ENCODE measurements around the gene CHCHD3.
"Not testable (repeated sequence)": the region's sequence is repeated elsewhere in the genome, so short reads cannot be mapped to it uniquely, and the experiment has no call there.

CHCHD3 gene

DNA sequence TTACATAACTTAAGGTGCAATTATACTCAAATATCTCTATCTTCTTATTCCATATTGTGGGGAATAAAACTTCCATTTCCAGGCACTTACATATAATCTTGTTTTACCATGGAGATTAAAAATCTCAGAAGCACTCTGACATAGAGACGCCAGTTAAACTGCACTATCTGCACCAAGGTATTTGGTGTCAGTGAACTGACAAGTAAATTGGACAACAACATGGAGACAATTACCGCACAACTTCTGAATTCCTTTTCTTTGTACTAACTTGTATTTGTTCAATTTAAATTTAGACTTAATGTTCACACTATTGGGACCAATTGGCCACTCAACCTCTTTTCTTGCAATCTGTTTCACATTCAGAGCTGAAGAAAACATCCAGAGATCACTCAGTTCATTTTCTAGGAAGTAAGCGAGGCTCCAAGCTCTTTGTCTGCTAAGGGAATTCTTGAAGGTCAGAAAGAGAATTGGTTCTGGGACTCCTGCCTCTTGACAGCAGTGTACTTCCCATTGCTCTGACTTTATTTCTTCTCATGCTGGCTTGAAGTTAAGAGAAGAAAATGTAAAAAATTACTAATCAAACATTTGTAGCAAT is 184.7 kb downstream of the CHCHD3 start:
- DNase-seq: no peak

DNA sequence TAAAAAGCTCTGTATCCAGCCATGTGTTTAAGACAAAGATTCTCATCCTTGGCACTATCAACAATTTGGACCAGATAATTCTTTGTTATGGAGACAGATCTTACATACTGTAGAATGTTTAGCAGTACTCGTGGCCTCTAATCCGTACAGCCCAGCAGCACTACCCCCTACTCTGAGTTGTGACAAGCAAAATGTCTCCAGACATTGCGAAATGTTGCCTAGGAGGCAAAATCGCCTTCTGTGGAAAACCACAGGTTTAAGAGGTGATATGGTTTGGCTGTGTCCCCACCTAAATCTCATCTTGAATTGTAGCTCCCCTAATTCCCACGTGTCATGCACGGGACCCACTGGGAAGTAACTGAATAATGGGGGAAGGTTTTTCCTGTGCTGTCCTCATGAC is 186.7 kb downstream of the CHCHD3 start:
- no peak for DNase-seq

DNA sequence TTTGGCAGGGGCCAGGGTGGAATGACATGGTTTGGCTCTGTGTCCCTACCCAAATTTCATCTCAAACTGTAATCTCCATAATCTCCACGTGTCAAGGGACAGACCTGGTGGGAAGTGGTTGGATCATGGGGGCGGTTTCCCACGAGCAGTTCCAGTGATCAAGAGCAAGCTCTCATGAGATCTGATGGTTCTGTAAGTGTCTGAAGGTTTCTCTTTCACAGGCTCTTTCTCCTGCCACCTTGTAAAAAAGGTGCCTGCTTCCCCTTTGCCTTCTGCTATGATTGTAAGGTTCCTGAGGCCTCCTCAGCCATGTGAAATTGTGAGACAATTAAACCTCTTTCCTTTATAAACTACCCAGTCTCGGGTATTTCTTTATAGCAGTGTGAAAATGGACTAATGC is 188.3 kb downstream of the CHCHD3 start:
- DNase-seq: no peak

DNA sequence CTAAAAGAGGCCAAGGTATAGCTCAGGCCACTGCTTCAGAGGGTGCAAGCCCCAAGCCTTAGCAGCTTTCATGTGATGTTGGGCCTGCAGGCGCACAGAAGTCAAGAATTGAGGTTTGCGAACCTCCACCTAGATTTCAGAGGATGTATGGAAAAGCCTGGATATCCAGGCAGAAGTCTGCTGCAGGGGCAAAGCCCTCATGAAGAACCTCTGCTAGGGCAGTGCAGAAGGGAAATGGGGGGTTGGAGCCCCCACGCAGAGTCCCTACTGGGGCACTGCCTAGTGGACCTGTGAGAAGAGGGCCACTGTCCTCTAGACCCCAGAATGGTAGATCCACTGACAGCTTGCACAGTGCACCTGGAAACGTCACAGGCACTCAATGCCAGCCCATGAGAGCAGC is 189.1 kb downstream of the CHCHD3 start:
- not testable (repeated sequence) for DNase-seq

DNA sequence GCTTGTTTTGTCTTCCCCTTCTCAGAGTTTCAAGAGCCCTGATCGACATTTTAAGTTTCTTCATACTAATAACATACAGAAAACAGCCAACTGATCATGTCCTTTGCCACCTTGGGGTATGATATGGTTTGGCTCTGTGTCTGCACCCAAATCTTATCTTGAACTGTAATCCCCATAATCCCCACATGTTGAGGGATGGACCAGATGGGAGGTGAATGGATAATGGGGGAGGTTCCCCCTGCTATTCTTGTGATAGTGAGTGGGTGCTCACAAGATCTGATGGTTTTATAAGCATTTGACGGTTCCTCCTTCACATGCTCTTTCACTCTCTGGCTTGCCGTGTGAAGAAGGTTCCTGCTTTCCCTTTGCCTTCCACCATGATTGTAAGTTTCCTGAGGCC is 190.3 kb downstream of the CHCHD3 start:
- no peak for DNase-seq

DNA sequence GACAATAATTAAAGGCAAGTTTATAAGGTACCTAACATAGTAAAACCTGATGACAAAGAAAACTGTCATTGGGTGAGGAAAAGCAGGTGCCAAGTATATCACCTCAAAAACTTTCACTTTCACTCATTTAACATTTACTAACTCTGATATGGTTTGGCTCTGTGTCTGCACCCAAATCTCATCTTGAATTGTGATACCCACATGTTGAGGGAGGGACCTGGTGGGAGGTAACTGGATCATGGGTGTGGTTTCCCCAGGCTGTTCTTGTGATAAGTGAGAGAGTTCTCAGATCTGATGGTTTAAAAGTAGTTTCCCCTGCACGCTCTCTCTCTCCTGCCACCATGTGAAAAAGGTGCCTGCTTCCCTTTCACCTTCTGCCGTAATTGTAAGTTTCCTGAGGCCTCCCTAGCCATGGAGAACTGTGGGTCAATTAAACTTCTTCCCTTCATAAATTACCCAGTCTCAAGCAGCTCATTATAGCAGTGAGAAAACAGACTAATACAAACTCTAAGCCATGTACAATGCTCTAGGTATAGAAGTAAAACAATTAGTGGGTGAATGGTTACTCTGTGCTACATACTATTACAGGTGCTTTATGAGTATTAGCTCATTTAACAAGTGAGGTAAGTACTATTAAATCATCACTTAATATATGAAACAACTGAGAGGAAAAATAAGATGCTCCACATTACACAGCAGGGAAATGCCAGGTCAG is 199.0 kb downstream of the CHCHD3 start:
- DNase-seq: no peak

DNA sequence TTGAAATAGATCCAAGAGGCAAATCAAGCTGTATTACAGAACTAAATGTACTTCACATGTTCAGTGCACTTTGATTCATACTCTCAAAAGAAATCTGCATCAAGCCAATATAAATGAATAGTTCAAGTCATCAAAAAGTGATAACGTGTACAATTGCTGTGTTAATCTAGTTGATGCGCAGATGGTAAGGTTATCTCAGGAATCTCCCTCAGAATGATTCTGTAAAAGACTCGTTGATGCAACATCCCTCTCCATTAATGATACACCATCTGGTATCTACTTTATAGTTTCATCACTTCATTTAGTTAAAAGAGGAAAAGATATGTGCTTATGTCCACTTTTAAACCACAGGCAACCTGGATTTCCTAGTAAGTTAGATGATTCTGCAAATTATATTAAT is 200.6 kb downstream of the CHCHD3 start:
- no peak for DNase-seq

DNA sequence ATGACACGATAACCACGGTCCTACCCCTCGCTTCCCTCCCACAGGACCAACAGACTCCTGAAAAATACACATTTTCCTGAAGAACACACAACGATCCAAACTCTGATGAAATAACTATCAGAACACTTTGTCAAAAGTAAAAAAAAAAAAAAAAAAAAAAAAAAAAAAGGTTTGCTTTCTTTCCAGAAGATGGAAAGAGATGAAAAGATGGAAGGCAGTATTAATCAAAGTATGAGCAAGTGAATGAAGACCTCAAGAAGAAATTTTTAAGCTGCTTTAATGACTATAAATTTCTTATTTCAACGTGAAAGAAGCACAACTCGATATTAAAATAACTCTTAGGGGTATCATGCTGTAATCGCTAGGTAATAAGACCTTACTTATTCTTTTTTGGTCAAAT is 202.3 kb downstream of the CHCHD3 start:
- no peak for DNase-seq

DNA sequence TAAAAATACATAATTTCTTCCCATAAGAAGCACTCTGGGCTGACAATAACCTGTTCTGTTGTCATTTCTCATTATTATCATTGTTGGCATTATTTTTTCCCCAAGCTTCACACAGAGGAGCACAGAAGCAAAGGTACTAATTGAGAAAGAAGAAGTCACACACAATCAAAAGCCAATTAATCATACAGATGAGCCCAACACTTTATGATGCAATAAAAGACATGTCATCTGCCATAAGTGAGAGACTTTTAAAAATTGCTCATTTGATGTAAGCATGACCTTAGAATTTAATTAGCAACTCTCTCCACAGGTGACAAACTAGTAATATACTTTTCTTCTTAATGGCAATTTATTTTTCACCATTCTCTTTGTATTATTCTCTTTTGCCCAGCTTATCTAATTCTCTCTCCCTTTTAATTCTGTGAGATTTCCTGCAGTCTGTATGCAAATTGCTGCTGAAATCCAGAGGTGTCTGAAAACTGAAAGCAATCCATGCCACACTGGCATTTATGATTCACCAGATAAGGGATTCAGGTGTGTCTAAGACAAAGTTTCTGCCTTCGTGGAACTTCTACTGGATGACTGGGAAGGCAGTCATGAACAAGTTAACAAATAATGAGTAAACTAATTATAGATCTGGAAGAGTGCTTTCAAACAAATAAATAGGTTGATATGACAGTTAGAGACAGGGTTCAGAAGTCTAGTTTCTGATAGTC is 203.5 kb downstream of the CHCHD3 start:
- no peak for DNase-seq

DNA sequence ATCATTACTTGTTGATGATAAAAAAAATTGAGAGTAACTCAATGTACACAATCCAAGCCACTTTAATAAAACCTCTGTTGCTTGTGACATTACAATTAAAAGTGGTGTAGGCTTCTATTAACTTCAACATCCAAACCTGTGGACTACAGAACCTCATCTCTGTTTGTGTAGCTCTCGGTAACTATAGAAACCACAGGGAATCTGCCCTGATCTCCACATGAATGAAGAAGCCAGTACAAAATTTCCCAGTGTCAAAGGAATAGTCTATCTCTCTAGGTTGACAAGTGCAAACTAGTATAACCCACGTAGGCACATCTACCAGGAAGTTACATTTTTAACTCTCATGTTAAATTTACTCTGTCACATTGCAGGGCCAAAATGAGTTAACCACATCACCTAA is 204.3 kb downstream of the CHCHD3 start:
- no peak for DNase-seq

DNA sequence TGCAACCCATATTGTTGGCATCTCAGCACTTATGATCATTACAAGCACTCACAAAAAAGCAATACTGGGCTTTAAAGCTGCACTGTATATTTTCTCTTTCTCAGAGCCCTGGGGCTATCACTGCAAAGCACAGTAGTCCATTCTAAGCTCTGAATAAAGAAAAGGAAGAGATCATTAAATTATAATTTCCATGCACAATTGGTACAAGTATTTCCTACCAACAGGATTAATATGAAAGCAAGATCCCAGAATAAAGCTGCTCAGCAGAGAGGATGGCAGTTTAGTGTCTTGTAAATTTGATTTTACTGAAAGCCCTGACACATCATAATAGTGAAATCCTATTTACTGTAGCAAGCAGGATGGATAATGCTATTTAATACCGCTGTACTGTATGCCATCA is 205.3 kb downstream of the CHCHD3 start:
- no peak for DNase-seq

DNA sequence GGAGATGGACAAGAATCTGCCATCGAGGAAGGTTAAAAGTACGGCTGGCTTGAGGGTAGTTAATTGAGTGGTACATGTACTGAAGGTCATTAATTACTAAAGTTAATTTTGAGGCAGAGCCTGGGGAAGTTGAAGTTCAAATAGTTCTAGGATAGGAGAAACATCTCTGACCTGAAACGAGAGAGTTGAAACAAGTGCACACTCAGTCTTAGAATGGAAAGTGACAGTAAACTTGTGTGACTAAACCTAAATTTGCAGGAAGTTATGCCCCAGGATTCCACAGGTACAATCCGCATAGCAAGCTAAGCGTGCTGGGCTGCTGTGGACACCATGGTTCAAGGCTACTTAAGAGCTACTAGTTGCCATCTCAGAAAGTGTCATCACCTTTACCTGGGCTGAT is 209.9 kb downstream of the CHCHD3 start:
- DNase-seq: no peak

DNA sequence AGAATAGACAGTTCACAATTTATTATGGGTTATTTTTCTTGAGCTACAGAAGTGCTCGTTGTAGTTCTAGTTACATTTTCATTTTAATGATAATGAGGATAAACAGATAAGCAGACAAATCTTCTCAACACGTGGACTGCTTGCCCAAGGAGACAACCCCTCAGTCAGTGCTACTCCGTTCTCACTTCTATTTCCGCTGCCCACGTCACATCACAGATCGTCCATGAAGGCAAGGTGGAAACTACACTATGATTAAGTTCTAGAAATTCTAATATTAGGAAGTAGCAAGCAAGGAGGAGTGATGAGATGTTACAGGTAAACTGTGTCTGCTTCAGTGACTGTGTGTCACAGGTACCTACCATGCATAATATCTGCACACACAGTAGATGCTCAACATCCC is 210.5 kb downstream of the CHCHD3 start:
- no peak for DNase-seq

DNA sequence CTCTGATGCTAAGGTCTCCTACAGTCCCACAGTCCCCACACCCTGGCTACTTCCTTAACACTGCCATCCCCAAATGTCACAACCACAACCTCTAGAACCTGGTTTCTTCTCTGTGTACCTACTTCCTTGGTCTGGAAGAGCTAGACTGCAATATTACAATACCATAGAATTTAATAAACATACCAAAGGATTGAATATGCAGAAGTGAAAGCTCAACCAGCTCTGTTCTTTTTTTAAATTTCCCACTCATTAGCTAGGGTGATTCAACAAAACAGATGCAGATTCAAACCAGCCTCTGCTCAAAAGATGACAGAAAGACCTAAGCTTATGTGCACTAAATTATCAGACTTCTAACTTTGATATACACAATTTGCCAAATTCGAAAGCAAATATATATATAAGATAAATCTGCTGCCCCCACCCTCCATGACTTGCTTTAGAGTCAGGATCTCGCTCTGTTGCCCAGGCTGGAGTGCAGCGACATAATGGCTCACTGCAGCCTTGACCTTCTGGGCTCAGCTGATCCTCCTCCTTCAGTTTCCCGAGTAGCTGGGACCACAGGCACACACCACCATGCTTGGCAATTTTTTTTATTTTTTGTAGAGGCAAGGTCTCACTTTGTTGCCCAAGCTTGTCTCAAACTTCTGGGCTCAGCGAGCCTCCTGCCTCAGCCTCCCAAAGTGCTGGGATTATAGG is 212.6 kb downstream of the CHCHD3 start:
- no peak for DNase-seq

DNA sequence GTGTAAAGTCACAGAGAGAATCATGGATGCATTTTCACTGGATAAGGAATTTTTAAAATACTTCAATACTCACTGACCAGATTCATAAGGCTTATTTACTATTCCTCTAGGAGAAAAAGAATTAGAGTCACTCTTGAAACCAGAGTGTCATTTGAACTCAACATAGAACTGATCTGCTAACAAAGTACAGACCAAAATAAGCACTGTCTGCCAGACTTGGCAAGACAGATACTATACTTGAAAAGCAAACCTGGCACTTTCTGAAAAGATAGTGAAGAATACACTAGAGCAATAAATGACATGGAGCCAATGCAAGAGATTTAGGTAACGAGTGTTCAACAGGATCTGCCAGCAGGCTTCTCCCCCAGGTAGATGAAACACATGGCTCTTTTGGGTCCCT is 215.3 kb downstream of the CHCHD3 start:
- no peak for DNase-seq

DNA sequence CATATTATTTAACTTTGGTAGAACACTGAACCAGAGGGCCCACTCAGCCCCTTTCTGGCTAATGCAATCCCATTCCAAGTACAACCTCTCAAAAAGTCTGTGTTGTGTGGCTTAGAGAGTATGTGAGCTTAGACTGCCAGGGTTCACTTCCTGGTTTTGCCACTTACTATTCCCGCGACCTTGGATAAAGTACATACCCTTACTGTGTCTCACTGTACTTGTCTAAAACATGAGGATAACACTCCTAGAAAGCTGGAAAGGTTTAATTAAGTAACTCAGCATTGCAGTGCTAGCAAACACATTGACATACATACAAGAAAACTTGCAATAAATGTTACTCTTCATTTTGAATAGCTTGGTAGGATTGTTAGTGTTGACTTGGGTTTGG is 215.8 kb downstream of the CHCHD3 start:
- no peak for DNase-seq

DNA sequence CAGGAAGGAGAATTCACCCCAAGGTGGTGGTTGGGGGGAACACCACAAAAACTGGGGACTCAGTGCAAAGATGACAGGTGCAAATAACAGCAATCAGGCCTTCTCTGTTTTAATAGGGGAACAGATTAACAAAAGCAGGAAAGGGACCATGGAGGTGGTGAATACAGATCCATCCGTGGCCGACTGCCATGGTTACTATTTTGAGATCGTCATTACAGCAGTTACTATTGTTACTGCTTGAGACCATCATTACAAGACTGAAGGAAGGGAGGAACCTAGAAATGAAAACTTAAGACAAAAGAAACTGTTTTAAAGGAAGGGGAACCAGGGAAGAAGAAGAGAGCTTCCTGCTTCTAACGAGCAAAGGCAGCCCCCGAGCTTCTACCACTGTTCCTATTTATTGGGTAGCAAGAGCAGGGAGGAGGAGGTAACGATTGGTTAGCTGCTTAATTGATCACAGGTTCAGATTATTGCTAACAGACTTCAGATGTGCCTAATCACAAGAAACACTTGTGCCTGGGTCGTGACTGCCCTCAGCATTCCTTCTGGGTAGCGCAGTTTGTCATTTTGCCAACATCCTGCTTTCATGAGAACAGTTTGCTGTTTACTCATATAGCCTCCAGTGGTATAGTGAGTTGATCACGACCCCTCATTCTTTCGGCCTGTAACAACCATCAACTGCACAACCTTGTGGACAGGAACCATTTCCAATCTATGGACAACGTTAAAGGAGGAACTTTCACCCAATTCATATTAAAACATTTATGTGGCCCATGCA is 216.3 kb downstream of the CHCHD3 start:
- no peak for DNase-seq

DNA sequence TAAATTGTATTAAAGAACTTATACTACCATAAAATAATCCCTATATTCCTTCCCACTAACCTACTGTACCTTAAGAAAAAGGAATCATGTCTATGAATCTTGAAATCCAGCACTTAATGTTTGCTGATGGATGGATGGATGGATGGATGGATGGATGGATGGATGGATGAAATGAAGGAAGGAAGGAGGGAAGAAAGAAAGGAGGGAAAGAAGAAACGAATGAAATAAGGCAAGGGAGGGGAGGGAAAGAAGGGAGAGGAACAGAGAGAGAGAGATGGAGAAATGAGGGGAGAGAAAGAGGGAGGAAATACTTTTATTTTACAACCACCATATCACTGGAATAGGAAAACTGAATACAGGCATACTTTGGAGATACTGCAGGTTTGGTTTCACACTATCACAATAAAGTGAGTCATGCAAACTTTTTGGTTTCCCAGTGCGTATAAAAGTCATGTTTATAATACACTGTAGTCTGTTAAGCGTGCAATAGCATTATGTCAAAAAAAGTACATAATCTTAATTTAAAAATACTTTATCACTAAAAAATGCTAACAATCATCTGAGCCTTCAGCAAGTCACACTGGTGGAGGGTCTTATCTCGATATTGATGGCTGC is 219.8 kb downstream of the CHCHD3 start:
- no peak for DNase-seq

DNA sequence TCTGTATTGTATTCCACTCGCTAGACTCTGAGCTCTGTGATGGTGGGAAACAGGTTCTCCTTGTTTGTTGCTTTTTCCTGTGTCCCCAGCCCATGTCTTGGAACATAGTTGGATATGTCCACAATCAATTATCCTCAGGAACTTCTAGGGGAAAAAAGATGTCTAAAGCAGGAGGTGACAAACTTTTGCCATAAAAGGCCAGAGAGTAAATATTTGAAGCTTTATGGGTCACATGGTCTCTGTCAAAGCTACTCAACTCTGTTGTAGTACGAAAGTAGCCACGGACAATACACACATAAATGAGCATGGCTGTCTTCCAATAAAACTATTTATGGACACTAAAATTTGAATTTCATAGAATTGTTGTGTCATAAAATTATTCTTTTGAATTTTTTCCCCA is 220.5 kb downstream of the CHCHD3 start:
- DNase-seq: no peak

DNA sequence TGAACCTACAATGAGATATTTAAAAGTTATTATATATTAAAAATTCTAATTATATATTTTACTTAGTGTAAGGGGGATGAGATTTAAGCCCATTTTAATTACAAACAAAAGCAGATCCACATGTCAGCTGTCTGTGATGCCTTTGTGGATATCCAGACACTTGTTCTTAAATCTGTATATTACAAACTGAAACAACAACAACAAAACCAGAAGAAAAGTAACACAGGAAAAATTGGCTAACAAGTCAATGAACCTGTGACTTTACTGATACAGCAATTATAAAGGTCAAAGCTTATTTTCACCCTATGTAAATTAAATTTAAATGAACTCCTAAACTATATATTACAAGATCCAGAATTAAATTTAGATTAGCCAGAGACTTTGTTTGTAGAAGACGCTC is 222.7 kb downstream of the CHCHD3 start:
- DNase-seq: no peak

DNA sequence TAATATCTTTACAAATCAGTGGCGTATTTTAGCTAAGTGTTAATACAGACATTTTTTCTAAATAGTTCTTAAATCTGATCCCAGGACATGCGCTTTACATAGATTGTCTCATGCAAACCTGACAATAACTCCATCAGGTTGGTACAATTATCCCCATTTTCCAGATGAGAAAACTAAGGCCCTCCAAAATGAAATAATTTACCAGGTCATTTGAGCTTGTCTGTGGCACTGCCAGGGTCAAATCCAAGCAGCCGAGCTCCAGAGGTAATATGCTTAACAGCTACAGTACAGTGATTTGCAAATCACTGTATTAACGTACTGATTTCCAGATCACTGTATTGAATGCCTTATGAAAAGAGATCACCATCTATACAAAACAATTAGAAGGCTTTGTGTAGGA is 223.1 kb downstream of the CHCHD3 start:
- no peak for DNase-seq

DNA sequence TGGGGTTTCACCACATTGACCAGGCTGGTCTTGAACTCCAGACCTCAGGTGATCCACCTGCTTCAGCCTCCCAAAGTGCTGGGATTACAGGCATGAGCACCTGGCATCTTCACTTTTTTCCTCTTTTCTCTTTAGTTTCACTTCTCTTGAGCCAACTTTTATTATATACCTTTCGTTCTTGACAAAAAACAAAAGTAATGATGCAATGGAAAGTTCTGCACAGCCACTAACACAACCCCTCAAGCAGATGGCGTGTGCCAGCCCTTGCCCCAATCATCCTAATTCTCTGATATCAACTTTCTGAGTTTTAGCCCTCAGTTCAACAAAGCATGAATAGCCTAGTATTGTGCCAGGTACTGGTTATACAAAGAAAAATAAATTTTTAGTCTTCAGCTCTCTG is 223.6 kb downstream of the CHCHD3 start:
- no peak for DNase-seq

DNA sequence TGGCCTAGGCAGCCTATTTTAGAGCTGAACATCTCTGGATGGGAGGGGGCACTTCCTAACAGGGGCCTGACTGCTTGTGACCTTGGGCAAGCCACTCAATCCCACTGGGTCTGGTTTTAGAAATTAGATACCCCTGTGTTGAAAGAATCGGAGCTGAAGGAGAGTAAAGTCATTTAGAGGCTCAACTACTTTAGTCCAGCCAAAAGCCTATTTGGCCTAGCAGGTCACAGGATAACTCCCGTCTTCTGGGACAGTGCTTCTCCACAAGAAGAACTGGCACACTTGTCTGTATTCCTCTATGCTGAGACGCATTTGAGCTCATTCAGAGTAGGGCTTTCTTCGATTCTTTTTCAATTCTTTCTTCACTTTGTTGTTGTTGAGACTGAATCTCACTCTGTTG is 224.2 kb downstream of the CHCHD3 start:
- no peak for DNase-seq

Measured in GOT3 (cell line).